HG03108 (cell line): Measurements from ENCODE around the gene ZNF460.

Source experiments
- ATAC-seq: cut with Tn5 transposase; IDR thresholded peaks from one replicate; pipeline ENCODE4 v1.9.1; 2021; ENCODE audit warnings: moderate library complexity; ENCODE audit not compliant: unreplicated experiment

Gene ZNF460

DNA sequence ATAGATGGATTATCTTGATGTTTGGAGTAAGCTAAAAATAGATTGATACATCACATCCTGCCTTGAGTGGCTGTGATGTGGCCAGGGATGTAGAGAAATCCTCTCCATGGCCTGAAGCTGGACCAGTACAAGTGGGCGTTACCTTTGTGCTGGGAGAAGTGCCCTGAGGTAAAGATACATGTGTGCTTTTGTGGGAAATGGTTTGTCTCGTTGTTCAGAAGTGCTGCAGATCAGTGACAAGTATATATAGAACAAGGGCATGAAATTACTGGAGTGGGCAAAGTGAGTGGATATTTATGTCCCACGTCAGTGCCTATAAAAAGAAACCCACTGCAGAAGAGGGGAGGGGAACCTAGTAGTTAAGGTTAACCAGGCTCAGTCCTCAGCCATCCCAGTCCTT, 58.6 kb downstream of the ZNF460 start:
- ATAC-seq = no peak

DNA sequence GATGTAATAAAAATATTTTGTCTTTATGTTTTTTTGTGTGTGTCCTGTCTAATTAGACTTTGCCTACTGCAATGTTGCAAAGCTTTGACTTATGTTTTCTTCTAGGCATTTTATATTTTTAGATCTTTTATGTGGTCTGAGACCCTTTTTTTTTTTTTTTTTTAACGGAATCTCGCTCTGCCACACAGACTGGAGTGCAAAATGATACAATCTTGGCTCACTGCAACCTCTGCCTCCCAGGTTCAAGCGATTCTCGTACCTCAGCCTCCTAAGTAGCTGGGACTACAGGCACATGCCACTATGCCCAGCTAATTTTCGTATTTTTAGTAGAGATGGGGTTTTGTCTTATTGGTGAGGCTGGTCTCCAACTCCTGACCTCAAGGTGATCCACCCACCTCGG, 62.3 kb downstream of the ZNF460 start:
- ATAC-seq = no peak
